NCI-H226 (cell line): Measurements from ENCODE around the gene AMOTL1.

ENCODE experiments used
- DNase-seq: peaks from one replicate; pipeline ENCODE4 v3.0.0-alpha.2; 2015

The AMOTL1 gene, protein sequence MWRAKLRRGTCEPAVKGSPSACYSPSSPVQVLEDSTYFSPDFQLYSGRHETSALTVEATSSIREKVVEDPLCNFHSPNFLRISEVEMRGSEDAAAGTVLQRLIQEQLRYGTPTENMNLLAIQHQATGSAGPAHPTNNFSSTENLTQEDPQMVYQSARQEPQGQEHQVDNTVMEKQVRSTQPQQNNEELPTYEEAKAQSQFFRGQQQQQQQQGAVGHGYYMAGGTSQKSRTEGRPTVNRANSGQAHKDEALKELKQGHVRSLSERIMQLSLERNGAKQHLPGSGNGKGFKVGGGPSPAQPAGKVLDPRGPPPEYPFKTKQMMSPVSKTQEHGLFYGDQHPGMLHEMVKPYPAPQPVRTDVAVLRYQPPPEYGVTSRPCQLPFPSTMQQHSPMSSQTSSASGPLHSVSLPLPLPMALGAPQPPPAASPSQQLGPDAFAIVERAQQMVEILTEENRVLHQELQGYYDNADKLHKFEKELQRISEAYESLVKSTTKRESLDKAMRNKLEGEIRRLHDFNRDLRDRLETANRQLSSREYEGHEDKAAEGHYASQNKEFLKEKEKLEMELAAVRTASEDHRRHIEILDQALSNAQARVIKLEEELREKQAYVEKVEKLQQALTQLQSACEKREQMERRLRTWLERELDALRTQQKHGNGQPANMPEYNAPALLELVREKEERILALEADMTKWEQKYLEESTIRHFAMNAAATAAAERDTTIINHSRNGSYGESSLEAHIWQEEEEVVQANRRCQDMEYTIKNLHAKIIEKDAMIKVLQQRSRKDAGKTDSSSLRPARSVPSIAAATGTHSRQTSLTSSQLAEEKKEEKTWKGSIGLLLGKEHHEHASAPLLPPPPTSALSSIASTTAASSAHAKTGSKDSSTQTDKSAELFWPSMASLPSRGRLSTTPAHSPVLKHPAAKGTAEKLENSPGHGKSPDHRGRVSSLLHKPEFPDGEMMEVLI

DNA sequence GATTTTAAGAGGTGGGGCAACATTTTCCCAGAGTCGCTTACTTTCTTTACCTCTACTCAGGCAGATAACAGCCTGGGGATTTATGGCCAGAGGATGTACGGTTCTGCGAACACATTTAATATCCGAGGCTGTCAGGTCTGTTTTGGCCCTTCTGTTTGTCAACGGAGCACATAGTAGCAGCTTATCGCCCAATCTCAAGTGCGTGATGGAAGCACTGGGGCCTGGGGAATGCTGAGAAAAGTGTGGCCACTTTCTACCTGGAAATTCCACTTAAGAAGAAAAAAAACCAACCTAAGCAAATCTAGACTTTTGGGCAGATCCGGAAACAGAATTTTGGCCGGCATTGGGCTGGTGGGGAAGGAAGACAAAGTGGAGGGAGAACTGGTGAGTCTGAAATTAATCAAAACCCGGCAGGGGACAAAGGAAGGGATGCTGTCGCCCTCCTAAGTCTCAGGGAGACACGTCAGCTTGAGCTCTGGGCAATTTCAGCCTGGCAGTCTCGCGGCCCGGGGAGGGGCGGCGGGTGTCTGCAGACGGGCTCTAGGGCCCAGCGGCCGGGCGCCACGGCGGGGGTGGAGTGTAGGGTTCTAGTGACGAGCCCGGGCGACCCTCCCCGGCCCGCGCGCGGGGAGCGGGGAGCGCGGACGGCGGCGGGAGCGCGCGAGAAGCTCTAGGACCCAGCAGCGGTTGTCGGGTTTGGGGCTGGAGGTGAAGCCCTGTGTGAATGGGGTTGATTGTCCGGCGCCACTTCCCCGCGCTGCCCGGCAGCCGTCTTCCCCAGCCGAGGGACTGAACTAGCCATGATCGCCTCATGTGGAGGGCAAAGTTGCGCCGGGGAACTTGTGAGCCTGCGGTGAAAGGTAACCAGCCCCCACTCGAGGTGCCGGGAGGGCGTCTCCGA lies at the start of gene AMOTL1:
Gene AMOTL1, plus strand, starts transcription at position 656 of the 901 bp plus-strand sequence. Its CDS starts 156 bp downstream, at position 812.
- DNase-seq, result no peak

DNA sequence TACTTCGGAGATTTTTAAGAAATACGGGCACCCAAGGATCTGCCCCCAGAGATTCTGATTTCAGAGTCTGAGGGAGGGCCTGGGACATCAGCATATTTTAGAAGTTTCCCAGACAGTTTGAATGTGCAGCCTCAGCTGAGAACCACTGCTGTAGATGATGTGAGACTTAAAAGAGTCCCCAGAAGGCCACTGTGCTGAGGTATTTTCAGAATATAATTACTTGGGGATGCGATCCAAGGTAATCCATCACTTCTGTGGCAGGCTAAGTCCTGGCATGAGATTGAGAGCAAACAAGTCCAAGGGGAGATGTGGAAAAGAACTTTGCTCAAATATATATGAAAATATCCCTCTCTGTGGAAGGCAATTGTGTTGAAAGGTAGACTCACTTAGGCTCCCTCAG lies 48.3 kb upstream of the AMOTL1 start:
- DNase-seq, result no peak

DNA sequence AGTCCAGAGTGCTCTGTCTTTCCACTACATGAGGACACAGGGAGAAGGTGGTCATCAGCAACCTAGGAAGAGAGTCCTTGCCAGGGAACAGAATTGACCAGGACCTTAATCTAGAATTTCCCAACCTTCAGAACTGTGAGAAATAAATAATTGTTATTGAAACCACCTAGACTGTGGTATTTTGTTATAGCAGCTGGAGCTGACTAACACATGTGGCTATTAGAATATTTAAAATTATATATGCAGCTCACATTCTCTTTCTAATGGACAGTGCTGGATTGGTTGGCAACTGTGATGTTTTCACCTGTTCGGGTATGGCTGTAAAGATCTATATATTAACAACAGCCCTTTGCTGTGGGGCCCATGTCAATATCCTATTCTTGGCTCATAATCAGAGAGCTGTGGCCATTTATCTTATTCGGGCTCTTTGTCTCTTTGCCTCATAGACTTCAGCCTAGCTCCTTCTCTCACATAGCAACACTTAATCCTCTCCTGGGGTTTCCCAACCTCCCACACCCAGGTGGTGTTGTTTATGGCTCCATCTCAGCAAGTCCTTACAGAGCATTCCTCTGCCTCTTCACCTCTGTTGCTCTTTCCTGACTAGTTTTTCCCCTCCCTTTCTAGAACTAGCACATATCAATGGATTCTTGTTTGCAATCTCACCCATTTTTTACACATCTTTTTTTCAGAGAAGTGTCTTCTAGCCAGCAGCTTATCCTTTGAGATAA lies 46.4 kb upstream of the AMOTL1 start:
- peak; percentile 44 for DNase-seq

DNA sequence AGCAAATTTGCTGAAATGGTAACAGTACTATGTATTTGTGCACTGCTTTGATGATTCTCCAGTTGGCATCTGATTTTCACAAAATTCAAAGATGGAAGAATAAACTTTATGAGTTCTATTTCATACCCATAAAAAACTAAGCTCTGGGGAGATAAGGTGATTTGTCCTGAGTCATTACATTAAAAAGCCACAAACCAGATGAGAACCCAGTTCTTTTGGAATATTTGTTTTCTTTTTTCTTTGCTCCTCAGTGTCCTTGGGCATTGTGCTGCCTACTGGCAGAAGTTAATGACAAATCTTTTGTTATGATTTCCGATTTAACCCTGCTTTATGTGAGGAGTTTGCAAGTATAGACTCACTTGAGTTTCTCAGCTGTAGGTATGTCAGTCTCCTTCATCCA lies 45.4 kb upstream of the AMOTL1 start:
- no peak for DNase-seq

DNA sequence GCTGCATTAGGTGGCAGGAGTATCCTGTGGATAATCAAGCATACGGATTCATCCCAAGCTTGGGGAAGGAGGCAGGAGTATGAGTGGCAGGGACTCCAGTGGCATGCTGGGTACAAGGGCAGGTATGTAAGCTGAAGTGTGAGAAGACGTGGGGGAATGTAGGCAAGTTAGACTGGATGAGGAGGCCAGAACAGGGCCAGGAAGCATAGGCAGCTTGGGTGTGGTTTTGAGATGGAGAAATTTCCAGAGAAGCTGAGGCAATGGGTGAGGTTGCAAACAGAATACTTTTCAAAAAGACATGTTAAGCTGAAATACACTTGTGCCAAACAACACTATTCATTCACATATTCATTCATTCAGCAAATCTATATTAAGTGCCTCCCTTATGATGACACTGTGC lies 43.1 kb upstream of the AMOTL1 start:
- no peak for DNase-seq

DNA sequence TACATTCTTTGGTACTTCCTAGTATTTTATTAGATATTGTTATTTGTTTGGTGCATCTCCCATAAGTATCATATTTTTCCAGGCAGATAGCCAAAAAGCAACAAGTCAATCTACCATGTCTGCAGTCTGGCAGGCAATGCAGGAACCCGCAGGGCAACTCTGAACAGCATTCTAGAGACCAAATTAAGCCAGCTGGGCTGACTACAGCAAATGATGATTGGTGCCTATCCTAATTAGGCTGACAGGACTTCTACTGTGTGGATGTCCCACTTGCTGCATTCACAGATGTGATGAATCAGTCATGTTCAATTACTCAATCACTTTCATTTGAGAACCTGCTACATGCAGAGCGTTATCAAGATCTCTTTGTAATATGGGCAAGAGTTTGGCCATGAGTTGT lies 40.3 kb upstream of the AMOTL1 start:
- DNase-seq, result no peak

DNA sequence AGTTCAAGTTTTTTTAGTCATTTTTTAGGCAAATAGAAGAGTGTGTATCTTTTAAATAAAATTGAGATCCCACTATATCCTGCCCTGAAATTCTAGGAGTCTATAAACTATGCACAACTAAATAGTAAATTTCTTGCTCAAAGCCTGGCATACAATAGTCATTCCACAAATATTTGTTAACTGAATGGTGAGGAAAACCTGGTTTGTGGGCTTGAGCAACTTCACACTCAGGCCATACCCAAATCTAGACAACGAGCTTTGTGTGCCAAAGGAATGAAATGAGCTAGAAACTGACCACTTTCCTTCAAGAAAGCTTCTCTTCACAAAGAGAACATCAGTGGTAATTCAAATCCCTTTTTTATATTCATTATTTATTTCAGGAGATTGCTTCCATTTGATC lies 39.6 kb upstream of the AMOTL1 start:
- peak; percentile 74 for DNase-seq

DNA sequence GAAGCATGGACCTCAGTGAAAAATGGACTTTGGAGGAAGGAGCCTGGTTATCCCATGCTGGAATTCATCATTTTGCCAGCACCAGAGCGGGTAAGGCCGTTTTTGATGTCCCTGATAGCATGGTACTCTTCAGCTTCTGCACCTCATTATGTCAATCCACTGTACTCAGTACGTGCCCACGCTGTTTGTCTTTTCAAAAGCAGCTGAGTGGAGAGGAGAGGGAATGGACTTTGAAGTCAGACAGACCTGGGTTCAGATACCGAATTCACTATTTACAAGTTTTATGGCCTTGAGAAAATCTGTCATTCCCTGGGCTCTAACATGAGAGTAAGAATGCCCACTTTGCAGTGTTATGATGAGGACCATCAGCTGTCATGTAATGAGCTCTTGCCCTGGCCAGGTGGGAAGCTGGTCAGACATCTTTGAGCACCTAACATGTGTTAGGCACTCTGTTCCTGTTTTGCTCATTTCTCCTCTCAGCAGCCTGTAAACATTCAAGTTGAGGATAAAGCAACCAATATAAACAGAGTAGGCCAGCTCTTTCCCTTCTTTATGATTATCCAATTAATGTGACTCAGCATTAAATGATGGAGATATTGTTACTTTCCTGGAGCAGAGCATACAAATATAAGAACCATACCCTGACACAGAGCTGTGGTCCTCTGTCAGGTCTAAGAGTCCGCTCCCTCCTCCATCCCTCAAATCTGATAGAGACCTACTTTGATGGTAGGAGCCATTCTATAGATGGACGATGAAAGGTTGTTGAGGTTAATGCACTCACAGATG lies 39.0 kb upstream of the AMOTL1 start:
- no peak for DNase-seq

DNA sequence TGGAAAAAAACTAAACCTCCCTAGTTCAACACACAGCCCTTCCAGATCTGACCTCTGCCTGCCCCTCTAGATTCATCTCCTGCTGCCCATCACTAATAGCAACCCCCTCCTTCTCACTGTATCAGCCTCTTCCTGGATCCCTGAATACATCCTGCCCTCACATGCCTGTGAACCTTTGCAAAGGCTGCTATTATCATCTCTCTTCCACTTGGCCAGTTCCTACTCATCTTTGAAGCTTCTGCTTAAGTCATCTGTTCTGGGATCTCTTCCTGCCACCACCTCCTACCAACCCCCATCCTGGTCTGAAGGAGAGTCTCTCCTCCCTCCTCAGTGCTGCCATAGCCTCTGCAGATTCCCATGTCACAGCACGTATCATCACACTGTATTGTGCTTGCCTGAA lies 38.0 kb upstream of the AMOTL1 start:
- peak; percentile 20 for DNase-seq

DNA sequence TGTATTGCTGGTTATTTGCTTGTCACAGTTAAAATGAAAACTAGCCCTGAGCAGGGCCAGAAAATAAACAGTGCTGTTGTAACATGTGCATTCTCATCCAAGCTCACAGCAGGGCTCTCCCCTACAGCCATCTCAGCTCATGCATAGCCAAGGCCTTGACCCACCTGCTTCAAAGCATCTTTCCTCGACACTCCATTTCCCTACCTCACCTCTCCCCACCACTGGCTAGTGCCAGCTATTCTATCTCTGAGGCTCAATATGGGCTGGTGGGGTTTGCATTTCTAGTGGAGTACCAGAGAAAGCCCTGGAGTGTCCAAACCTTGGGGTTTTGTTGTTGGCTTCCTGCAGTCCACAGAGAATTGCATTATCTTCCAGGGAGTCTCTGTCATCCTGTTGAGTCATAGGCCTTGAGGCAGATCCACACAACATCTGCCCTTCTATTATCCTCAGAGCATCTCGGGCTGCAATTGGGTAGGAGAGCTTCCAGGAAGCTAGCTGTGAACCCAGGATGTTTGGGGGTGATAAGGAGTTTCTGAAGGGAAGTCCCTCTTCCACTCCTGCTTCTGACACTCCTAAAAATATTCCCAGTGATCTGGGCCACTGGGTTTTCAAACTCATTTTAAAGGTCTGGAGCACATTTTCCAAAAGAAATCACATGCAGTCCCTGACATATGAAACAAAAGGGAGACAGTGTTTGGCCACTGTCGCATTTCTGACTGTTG lies 36.1 kb upstream of the AMOTL1 start:
- peak; percentile 94 for DNase-seq

DNA sequence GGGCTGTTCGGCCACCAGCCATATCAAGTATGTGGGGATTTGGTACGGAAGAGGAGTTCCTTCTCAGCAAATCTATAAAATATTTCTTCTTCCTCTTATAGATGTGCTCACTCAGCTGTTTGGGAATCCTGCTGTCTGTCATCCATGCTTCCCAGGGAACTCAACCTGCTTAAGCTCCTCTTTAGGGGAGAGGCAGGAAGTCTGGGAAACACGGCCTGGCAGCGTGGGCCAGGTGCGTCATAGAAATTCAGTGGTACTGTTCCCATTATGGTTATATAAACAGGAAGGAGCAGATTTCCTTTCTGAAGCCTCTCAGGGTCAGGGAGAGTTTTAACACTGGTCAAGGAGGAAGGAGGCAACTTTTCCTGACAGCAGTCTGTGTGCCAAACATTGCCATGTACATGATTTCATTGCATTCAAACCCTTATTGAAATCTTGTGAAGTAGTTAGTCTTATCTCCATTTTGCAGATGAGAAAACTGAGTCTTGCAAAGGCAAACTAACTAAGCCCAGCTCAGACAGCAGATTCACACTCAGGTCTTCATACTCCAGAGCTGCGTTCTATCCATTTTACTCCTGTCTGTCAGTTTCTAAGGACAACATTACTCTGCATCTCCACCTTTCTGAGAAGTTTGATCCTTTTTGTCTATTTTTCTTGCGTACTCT lies 35.4 kb upstream of the AMOTL1 start:
- peak; percentile 90 for DNase-seq

DNA sequence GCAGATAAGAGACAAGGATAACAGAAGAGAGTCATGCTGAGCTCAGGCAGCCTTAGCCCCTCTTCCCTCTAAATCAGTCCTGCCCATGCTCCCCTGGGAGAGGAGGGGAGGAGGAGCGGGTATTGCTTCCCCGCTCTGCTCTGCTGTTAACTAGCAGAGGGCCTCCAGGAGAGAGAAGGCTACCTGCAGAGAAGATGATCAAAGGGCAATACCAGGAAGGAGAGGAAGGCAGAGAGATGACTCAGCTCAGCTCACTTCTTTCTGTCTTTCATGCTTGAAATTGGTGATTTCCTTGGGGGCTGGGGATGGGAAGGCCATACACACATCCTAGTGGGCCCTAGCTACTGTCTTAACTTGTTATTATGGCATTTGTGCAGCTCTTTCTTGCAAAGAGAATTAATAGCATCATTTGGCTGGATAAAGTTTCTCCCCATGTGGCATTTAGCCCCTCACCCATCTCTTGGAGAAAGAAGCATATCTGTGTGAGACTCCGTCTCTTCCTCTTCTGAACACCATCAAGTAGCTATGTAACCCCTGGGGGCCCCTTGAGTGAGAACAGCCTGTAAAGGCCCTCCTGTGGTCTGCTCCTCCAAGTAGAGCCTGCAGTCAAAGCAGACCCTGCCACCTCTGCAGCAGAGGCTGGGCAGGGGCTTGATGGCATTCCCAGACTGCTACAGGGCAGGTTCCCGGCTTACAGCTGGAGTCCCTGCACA lies 33.4 kb upstream of the AMOTL1 start:
- no peak for DNase-seq

DNA sequence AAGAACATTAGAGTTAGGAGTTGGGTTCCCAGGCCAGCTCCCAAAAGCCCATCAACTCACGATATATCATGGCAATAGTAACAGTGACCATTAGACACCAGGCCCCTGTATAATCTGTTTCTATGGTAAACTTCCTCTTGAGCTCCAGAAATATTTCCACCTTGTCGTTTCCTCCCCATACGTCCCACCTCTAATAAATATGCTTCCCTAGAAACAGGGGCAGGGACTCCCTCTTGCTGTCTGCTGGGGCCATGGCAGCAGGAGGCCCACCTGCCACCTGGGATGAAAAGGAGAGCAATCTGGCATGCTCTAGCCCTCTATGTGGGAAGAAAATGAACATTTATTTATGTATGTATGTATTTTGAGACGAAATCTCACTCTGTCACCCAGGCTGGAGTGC lies 32.2 kb upstream of the AMOTL1 start:
- no peak for DNase-seq

DNA sequence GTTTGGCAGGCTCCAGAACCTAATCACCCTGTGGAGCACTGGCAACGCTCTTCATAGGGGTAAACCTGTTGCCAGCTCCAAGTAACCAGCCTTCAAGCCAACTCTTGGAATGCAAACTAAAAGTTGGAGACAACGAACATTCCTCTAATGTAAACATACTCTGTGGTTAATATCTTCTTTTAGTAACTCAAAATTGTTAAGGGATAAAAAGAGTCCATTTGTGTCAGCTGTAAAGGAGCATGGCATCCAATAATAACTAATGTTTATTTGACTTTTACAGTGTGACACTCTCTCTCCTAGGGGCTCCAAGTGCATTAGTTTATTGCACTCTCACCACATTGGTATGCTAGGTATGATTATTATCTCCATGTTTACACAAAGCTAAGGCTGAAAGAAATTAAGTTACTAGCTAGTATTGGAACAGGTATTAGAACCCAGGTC lies 31.0 kb upstream of the AMOTL1 start:
- peak; percentile 31 for DNase-seq

DNA sequence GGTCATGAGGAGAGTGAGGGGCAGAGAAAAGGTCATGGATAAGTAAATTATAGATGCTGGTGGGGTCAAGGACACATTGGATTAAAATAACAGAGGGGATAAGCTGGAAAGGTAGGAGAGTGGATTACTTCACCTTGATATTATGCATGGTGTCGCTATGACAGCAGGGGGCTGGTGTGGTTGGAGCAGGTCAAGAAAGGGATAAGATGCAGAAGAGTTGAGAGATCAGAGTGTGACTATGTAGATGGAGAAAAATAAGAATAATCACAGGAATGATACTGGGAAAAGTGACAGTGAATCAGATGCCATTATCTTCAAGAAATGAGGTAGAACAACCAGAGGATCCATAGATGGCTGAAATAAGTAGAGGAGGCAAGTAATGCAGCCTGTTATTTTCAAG lies 29.4 kb upstream of the AMOTL1 start:
- DNase-seq, result no peak

DNA sequence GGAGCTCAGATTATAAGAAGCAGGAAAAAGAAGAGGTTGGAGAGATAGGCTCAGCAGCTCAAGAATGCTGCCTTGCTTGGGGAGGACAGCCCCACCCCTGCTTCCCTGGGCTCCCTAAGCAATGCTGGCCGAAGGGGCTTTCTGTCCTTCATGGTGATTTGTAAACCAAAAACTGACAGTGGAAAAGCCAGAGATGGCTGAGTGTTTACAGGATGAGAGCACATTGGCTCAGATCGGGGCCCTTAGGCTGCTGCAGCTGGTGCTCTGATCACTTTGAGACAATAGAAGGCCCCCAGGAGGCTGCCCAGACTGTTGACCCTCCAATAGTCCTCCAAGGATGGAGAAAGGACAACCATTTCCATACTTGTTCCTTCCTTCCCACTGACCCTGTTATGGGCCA lies 28.8 kb upstream of the AMOTL1 start:
- no peak for DNase-seq

DNA sequence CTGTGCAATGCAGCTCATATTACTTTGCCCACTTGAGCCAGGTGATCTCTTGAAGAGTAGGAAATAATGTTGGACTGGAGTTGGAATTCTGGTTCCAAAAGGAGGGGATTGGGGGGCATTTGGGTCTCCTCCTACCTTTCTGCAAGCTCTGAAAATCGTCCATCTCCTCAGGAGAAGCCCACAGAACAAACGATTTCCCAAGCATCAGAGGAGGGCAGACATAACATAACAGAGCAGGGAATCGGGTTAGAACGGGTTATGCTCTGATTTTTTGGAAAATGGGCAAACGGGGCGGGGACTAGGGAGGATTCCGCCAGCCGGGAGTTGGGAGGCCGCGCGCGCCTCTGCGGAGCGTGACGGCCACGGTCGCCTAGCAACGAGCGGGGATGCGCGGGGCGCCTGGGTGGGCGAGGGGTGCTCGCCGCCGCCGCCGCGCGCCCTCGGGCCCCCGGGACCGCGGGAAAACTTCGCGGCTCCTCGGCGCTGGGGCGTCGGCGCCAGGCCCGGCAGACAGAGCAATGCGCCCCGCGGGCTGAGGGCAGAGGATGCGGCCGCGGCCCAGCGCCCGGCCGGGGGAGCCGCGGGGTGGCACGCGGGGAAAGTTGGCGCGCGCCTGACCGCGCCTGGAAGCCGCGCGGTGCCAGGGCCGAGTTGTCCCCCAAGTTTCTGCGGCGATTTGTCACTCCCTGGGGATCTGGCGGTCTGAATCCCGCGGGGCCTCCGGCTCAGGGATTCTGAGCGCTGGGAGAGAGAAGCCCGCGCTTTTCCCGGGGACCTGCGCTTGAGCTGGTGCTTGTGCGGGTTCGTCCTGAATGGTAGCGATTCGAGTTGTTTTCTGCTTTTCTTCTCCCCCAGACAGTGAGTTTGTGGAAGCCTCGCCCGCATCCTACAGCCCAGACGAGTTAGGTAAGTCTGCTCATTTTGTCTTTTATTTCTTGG lies 27.8 kb upstream of the AMOTL1 start:
- no peak for DNase-seq
